ENCODE results near the gene OSGEPL1. TPM values are rescaled to one million over a fixed set of nuclear protein-coding genes. Genes with fewer than 3 reads are reported as not detected.

The OSGEPL1 gene
- total RNA-seq, 4 donors from 2014 or later, result 2.6 to 10.3 (median 6.8) TPM

DNA sequence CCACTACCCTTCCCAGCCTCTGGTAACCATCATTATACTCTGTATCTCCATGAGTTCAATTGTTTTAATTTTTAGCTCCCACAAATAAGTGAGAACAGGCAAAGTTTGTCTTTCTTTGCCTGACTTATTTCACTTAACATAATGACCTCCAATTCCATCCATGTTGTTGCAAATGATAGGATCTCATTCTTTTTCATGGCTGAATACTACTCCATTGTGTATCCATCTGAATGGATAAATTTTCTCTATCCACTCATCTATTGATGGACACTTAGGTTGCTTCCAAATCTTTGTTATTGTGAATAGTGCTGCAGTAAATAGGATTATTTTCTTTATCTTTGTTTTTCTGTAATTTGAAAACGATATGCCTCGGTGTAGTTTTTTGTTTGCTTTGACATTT, 61.9 kb downstream of the OSGEPL1 start:
- DNase-seq (ENCODE audit: low spot score in 2 of 2), result no peak
- no peak for TF ChIP-seq POLR2A (IDR thresholded peaks at IDR 0.05)
- TF ChIP-seq, protein P1, sequence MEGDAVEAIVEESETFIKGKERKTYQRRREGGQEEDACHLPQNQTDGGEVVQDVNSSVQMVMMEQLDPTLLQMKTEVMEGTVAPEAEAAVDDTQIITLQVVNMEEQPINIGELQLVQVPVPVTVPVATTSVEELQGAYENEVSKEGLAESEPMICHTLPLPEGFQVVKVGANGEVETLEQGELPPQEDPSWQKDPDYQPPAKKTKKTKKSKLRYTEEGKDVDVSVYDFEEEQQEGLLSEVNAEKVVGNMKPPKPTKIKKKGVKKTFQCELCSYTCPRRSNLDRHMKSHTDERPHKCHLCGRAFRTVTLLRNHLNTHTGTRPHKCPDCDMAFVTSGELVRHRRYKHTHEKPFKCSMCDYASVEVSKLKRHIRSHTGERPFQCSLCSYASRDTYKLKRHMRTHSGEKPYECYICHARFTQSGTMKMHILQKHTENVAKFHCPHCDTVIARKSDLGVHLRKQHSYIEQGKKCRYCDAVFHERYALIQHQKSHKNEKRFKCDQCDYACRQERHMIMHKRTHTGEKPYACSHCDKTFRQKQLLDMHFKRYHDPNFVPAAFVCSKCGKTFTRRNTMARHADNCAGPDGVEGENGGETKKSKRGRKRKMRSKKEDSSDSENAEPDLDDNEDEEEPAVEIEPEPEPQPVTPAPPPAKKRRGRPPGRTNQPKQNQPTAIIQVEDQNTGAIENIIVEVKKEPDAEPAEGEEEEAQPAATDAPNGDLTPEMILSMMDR (IDR thresholded peaks at IDR 0.05), result no peak
- 49 to 50% methylated on average over 2 of the region's 2 CpGs for WGBS, 2 donors
- no peak overlapping the region for H3K4me3 ChIP-seq (ENCODE audit: low read depth, poor library complexity, severe bottlenecking)
- intact Hi-C loops (cut with DNase I; ENCODE audit: low total_unique reads), result no loop called here

DNA sequence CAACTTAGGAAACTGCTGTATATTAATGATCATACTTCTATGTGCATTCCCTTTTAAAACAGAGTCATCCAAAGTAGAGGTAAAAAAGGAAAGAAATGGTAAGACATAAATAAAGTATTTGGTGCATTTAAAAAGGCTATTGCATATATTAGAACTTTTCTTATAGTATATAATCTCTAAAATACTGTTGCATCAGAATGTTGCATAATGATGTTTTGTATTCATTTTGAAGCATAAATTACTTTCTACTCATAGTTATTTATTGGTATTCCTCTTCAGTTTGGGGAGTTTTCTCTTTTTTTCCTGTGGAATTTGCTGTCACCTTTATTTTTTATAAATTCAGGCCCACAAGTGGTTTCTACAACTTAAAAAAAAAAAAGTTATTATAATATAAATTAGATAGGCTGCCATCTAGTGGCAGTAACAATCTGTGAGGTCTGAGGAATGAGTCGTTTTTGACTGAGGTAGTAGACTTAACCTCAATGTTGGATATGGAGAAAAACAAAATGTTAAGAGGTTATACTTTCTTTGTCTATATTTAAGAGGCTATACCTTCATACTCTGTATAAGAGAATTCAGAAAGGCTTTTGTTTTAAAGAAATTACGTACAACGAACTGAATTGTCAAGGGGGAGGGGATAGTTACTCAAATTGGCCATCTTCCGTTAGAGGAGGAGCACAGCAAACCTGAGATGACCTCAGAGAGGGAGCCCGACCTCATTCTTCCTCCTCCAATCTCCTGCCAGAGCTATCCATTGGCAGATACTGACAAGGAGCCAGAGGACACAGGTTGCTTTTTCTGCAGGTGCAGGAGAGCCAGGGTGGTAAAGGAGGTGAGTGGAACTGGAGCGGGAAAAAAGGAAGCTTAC, 64.3 kb downstream of the OSGEPL1 start:
- DNase-seq (ENCODE audit: low spot score in 2 of 2), result peak in 1 of 2 donors; percentile 33
- intact Hi-C loops (cut with DNase I; ENCODE audit: low total_unique reads), result no loop called here
- TF ChIP-seq POLR2A (IDR thresholded peaks at IDR 0.05), result no peak
- TF ChIP-seq, protein P1 (IDR thresholded peaks at IDR 0.05), result no peak
- WGBS, 2 donors, result 34 to 37% methylated on average over 6 of the region's 6 CpGs
- no peak overlapping the region for H3K4me3 ChIP-seq (ENCODE audit: low read depth, poor library complexity, severe bottlenecking)

Other genes starting within 250 kb of the OSGEPL1 start
- gene SLC40A1, start 182.0 kb downstream of the OSGEPL1 start, total RNA-seq, result 10 to 100 TPM; 16.0 to 33.1 (median 18.1) TPM
- gene ASNSD1, start 101.3 kb downstream of the OSGEPL1 start, total RNA-seq, result 10 to 100 TPM; 28.9 to 32.8 (median 30.6) TPM
- 1 to 10 TPM in 3 of 4 donors, under 1 TPM in 1; 0.42 to 5.4 (median 3.4) TPM for gene ANKAR, start 88.1 kb downstream of the OSGEPL1 start, total RNA-seq
- 10 to 100 TPM; 52.5 to 79.0 (median 61.5) TPM for gene ORMDL1, start 21.5 kb upstream of the OSGEPL1 start, total RNA-seq
- gene PMS1, start 21.7 kb upstream of the OSGEPL1 start, total RNA-seq, result 10 to 100 TPM in 2 of 4 donors, 1 to 10 TPM in 2; 6.7 to 10.2 (median 10.0) TPM

Data from lower leg skin (tissue), 4 donors.